Measurements from ENCODE around the gene EGFL7. TPM values are rescaled to one million over a fixed set of nuclear protein-coding genes. Genes with fewer than 3 reads are reported as not detected.

EGFL7 gene
- total RNA-seq, 2 experiments from 2014 or later: 0.22 to 0.31 TPM

DNA sequence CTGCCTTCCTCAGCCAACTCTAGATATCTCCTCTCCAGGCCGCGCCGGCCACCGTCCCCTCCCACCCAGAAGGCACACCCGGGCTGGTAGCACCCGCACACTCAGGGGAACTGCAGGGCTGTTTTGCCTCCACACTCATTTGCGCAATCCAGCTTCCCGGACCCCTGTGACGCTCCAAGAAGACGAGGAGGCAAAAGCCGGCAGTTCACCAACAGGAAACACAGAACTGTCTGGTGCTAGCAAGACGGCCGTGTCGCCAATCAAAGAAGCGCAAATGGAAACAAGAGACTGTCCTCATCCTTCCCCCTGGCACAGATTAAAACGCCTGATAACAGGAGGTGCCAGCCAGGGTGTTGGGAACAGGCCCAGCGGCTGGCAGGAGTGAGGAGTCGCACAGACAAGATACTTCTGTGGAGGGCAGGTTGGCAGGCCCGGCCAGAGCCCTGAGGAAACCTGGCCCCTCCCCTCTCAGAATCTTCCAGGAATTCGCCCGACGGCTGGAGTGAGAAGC, 16.8 kb downstream of the EGFL7 start:
- H3K9me3 Mint-ChIP-seq: no peaks in the 10 kb centered on the region
- no peak overlapping the region for H3K4me3 Mint-ChIP-seq
- DNase-seq: no peak
- no peaks in the 10 kb centered on the region for H3K27me3 Mint-ChIP-seq
- CTCF ChIA-PET: interaction anchor here (1.1 kb wide), 1 partner anchor 12 kb away, joined by 4 read pairs; no protein-coding TSS in a partner anchor
- no peak overlapping the region for H3K27ac Mint-ChIP-seq
- H3K36me3 Mint-ChIP-seq (ENCODE audit: low read depth): no peaks in the 10 kb centered on the region
- no peaks in the 10 kb centered on the region for H3K4me1 Mint-ChIP-seq
- POLR2A ChIA-PET: no interaction called here

GRCh38 chr9:136681029-136681428, 18.3 kb downstream of the EGFL7 start:
- ChIA-PET POLR2A (no interaction called here), CTCF (no interaction called here)
- Mint-ChIP-seq H3K36me3 (ENCODE audit: low read depth) (no peaks in the 10 kb centered on the region), H3K9me3 (no peaks in the 10 kb centered on the region), H3K4me1 (peaks cover 2% of the 10 kb centered on the region), H3K27me3 (no peaks in the 10 kb centered on the region), H3K27ac (no peak overlapping the region), H3K4me3 (no peak overlapping the region)
- DNase-seq: no peak

DNA sequence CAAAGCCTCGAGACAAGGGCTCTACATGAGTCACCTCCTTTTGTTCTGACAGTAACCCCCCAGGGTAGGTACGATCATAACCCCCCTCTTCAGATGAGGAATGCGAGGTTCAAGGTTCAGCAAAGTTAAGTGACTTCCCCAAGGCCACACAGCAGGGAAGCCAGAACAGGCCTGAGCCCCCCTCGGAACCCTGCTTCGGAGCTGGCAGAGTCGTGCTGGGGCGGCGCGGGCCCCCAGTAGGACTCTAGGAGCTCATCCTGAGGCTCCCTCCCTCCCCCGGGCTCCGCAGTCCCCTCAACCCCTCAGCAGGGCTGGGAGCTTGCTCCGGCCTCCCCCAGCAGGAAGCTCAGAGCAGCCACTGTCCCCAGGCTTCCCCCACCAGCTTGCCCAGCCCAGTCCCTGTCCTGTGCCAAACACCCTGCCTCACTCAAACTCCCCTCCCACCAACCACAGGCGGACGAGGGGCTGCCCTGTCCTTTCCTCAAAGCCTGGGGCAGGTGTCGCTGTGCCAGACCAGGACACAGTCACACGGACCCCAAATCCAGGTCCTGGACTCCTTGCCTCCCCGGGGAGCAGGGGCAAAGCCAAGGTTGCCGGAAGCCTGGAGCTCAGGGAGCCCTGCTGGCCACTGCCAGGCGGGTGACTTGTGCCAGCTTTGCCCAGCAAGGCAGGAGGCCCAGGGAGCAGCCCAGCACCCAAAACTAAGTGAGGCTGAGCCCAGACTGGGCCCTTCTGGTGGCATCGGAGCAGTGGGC, 19.4 kb downstream of the EGFL7 start:
- ChIA-PET CTCF (interaction anchor here (1.1 to 2.1 kb wide), 3 partner anchors 10 to 45 kb away, joined by 3 to 11 read pairs (median 4); no protein-coding TSS in a partner anchor), POLR2A (no interaction called here)
- Mint-ChIP-seq H3K9me3 (no peaks in the 10 kb centered on the region), H3K27me3 (no peaks in the 10 kb centered on the region), H3K27ac (no peak overlapping the region), H3K4me3 (no peak overlapping the region), H3K36me3 (ENCODE audit: low read depth) (no peaks in the 10 kb centered on the region), H3K4me1 (peaks cover 5% of the 10 kb centered on the region)
- no peak for DNase-seq

DNA sequence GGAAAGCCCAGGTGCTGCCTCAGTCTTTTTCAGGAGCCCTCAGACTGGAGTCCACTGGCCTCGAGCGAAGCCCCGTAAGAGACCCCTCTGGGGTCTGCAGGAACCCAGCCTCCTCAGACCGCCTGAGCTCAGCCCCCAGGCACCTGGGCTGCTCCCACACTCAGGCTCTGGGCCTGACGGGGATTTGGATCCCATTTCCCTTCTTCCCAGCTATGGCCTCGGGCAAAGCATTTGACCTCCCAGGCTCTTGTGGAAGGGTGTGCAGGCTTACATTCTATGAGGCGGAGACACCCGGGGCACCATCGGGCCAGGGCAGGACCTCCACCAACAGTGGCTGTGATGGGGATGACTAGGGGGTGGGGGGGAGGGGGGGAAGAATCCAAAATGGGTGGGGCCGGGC, 20.0 kb downstream of the EGFL7 start:
- H3K36me3 Mint-ChIP-seq (ENCODE audit: low read depth): no peaks in the 10 kb centered on the region
- no peaks in the 10 kb centered on the region for H3K9me3 Mint-ChIP-seq
- H3K27me3 Mint-ChIP-seq: no peaks in the 10 kb centered on the region
- H3K4me3 Mint-ChIP-seq: no peak overlapping the region
- ChIA-PET POLR2A (interaction anchor here (0.6 kb wide), 1 partner anchor 45 kb away, joined by 6 read pairs; no protein-coding TSS in a partner anchor), CTCF (interaction anchor here (1.3 to 2.1 kb wide), 2 partner anchors 11 to 14 kb away, joined by 4 to 11 read pairs; no protein-coding TSS in a partner anchor)
- DNase-seq: no peak
- H3K4me1 Mint-ChIP-seq: peaks cover 5% of the 10 kb centered on the region
- H3K27ac Mint-ChIP-seq: no peak overlapping the region

- ChIA-PET POLR2A (interaction anchor here (0.6 kb wide), 1 partner anchor 44 kb away, joined by 6 read pairs; no protein-coding TSS in a partner anchor), CTCF (interaction anchor here (1.3 to 2.1 kb wide), 2 partner anchors 11 to 15 kb away, joined by 4 to 11 read pairs; no protein-coding TSS in a partner anchor)
- Mint-ChIP-seq H3K4me1 (peaks cover 5% of the 10 kb centered on the region), H3K4me3 (no peak overlapping the region), H3K36me3 (ENCODE audit: low read depth) (no peaks in the 10 kb centered on the region), H3K27me3 (peaks cover 2% of the 10 kb centered on the region), H3K27ac (no peak overlapping the region), H3K9me3 (no peaks in the 10 kb centered on the region)
- DNase-seq: no peak
Measured at GRCh38 chr9:136683173-136683745, 20.5 kb downstream of the EGFL7 start.

GRCh38 chr9:136683755-136684154, 21.0 kb downstream of the EGFL7 start:
- no peaks in the 10 kb centered on the region for H3K36me3 Mint-ChIP-seq (ENCODE audit: low read depth)
- CTCF ChIA-PET: interaction anchor here (2.1 kb wide), 1 partner anchor 12 kb away, joined by 11 read pairs; no protein-coding TSS in a partner anchor
- peaks cover 5% of the 10 kb centered on the region for H3K4me1 Mint-ChIP-seq

DNA sequence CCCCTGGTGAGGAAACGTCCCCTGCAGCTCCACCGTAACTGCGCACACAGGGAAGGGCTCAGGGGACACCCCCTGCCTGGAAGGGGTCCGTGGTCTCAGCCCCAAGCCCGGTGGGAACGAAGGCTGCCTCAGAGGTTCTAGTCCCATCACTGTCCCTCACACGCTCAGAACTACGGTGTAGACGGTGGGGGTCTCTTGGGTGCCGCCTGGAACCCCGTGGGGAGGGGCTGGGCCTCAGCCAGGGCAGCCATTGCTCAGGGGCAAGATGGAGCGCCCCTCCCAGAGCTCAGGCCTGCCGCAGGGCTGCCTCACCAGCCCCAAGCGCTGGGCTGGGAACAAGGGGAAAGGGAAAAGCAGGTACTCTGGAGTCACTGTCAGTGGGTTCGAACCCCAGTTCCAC, 21.6 kb downstream of the EGFL7 start:
- DNase-seq: no peak
- ChIA-PET POLR2A (no interaction called here), CTCF (no interaction called here)
- Mint-ChIP-seq H3K27me3 (peaks cover 4% of the 10 kb centered on the region), H3K9me3 (no peaks in the 10 kb centered on the region), H3K36me3 (ENCODE audit: low read depth) (no peaks in the 10 kb centered on the region), H3K4me1 (peaks cover 5% of the 10 kb centered on the region), H3K4me3 (no peak overlapping the region), H3K27ac (no peak overlapping the region)

More at GRCh38 chr9:136683755-136684154, 21.0 kb downstream of the EGFL7 start:
- no peak overlapping the region for H3K4me3 Mint-ChIP-seq
- no peak for DNase-seq
- no peak overlapping the region for H3K27ac Mint-ChIP-seq
- POLR2A ChIA-PET: no interaction called here
- H3K27me3 Mint-ChIP-seq: peaks cover 4% of the 10 kb centered on the region
- H3K9me3 Mint-ChIP-seq: no peaks in the 10 kb centered on the region

- H3K9me3 Mint-ChIP-seq: no peaks in the 10 kb centered on the region
- ChIA-PET POLR2A (no interaction called here), CTCF (no interaction called here)
- no peaks in the 10 kb centered on the region for H3K36me3 Mint-ChIP-seq (ENCODE audit: low read depth)
- peaks cover 4% of the 10 kb centered on the region for H3K27me3 Mint-ChIP-seq
- H3K4me3 Mint-ChIP-seq: no peak overlapping the region
- H3K27ac Mint-ChIP-seq: no peak overlapping the region
- H3K4me1 Mint-ChIP-seq: peaks cover 5% of the 10 kb centered on the region
- DNase-seq: no peak
Measured at GRCh38 chr9:136684799-136685198, 22.1 kb downstream of the EGFL7 start.

DNA sequence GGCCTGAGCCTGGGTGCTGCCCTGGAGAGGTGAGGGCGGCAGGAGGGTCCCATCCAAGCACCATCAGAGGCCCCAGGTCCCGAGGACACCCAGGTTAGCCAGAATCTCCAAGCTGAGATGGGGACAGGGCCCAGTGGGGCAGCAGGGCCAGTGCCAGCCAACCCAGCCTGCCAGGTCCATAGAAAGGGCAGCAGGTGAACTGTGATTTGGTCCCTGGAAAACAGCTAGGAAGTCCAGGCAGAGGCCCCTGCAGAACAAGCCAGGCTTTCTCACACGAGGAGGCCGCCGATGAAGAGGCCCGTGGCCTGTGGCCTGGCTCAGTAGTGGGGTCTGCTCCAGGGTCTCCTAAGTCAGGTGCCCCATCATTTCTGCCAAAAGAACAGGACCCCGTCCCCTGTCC, 22.5 kb downstream of the EGFL7 start:
- no peak for DNase-seq
- Mint-ChIP-seq H3K27me3 (peaks cover 4% of the 10 kb centered on the region), H3K27ac (no peak overlapping the region), H3K36me3 (ENCODE audit: low read depth) (no peaks in the 10 kb centered on the region), H3K4me3 (peak overlapping the region; percentile 16), H3K9me3 (no peaks in the 10 kb centered on the region), H3K4me1 (peaks cover 5% of the 10 kb centered on the region)
- ChIA-PET CTCF (interaction anchor here (1.0 kb wide), 1 partner anchor 15 kb away, joined by 3 read pairs; no protein-coding TSS in a partner anchor), POLR2A (no interaction called here)

DNA sequence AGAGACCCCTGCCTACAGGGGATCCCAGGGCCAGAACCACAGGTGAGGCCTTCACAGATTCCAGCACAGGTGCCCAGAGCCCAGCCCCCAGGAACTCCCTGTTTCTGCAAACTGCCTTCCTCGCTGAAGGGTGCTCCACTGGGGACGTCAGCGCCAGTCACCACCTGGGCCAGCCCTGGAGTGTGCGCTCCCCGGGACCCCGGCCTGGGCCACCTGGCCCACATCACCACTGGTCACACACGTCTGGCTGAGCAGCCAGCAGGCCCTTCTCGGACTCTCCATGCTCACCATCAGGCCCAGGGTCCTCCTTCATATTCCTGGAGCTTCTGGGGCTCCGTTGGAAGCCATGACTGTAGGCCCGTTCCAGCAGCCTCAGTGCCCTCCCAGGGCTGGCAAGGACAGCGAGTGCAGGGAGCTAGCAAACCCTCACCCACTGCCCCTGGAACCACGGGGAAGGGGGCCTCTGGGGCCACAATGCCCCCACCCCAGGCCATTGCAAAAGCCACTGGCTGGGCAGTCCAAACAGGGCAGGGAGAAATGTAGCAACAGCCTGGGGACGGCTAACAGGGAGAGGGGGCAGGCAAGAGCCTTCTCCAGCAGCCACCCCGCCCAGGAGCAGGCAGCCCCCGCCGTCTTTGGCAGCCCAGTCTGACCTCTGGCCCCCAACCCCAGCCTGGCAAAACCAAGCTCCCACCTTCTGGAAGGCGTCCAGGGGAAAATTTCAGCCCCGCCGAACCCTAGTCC, 23.2 kb downstream of the EGFL7 start:
- peak overlapping the region; percentile 75 for H3K4me3 Mint-ChIP-seq
- POLR2A ChIA-PET: no interaction called here
- CTCF ChIA-PET: interaction anchor here (1.0 to 1.1 kb wide), 3 partner anchors 13 to 19 kb away, joined by 3 read pairs; no protein-coding TSS in a partner anchor
- peaks cover 5% of the 10 kb centered on the region for H3K4me1 Mint-ChIP-seq
- H3K27ac Mint-ChIP-seq: peak overlapping the region; percentile 64
- H3K36me3 Mint-ChIP-seq (ENCODE audit: low read depth): no peaks in the 10 kb centered on the region
- H3K9me3 Mint-ChIP-seq: no peaks in the 10 kb centered on the region
- no peak for DNase-seq
- peaks cover 4% of the 10 kb centered on the region for H3K27me3 Mint-ChIP-seq

- DNase-seq: no peak
- CTCF ChIA-PET: interaction anchor here (1.0 to 1.1 kb wide), 2 partner anchors 14 to 20 kb away, joined by 3 read pairs; no protein-coding TSS in a partner anchor
- POLR2A ChIA-PET: no interaction called here
- H3K36me3 Mint-ChIP-seq (ENCODE audit: low read depth): no peaks in the 10 kb centered on the region
- H3K27me3 Mint-ChIP-seq: peaks cover 4% of the 10 kb centered on the region
- H3K9me3 Mint-ChIP-seq: no peaks in the 10 kb centered on the region
- peaks cover 5% of the 10 kb centered on the region for H3K4me1 Mint-ChIP-seq
- peak overlapping the region; percentile 75 for H3K4me3 Mint-ChIP-seq
- H3K27ac Mint-ChIP-seq: peak overlapping the region; percentile 64
Measured at GRCh38 chr9:136686534-136686793, 23.7 kb downstream of the EGFL7 start.

DNA sequence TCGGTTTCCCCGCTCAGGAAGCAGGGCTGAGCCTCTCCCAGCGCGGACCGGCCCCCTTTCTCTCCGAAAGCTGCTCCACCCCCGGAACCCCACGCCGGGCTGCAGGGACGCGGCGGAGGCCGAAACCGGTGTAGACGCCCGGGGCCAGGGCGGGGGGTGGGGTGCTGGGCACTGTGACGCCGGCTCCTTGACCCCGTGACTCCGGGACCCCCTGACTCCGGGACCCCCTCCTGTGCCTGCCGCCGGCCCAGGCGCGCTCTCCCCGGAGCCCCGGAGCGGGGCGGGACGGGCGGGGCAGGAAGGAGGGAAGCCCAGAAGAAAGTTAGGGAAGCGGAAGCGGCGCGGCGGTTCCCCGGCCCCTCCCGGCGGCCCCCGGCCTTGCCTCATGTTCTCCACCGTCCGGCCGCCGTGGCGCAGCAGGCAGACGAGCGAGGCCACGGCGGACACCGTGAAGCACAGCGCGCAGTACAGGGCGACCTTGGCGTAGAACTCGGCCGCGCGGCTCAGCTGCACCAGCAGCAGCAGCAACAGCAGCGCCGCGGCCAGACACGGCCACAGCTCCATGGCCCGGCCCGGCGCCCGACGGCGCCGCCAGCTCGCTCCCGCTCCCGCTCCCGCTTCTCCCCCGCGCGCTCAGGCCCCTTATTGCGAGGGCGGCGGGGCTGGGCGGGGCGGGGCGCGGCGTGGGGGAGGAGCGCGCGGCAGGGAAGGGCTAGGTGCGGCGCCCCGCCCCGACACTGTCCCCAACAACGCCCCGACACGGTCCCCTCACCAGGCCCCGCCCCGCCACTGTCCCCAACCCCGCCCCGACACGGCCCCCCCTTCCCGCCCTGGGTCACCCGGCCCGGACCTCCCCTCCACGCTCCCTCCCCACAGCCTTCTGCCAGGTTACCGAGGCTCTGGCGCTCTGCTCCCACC, 24.3 kb downstream of the EGFL7 start, which contains the start of gene AGPAT2:
AGPAT2 (minus strand) TSS at position 664 of the 918 bp plus-strand sequence; CDS start at position 564, 100 bp downstream.
- H3K9me3 Mint-ChIP-seq: no peaks in the 10 kb centered on the region
- peaks cover 4% of the 10 kb centered on the region for H3K27me3 Mint-ChIP-seq
- DNase-seq: peak; percentile 62
- peaks cover 5% of the 10 kb centered on the region for H3K4me1 Mint-ChIP-seq
- CTCF ChIA-PET: interaction anchor here (1.0 to 2.1 kb wide), 3 partner anchors 15 to 41 kb away, joined by 3 to 6 read pairs (median 3); no protein-coding TSS in a partner anchor
- H3K27ac Mint-ChIP-seq: peak within 1 kb of the TSS; percentile 68
- POLR2A ChIA-PET: no interaction called here
- no peaks in the 10 kb centered on the region for H3K36me3 Mint-ChIP-seq (ENCODE audit: low read depth)
- H3K4me3 Mint-ChIP-seq: peak within 1 kb of the TSS; percentile 75
